HG03103 (cell line): ENCODE measurements around the gene SP9.

Source experiments
- ATAC-seq: cut with Tn5 transposase; IDR thresholded peaks from one replicate; pipeline ENCODE4 v1.9.1; 2021; ENCODE audit warnings: low read depth; ENCODE audit not compliant: unreplicated experiment

SP9 gene

DNA sequence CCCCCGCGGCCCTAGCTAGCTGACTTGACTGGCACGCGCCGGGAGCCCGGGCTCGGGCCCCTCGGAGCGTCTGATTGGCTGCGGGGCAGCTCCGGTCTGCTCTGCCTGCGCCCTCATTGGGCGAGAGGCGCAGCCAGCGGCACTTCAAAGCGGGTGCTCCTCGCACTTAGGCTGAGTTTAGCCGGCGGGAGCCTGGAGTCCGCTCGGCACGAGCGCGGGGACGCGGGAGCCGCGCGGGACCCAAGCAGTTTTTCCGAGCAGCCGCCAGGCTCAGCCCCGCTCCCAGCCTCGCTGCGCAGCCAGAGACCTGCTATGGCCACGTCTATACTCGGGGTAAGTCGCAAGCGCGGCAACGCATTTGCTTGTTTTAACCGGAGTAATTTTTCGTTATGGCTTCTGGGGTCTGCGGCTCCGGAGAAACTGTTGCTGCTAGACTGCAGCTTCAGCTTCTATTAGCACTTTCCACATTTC, at the start of gene SP9:
TSS of gene SP9 (plus strand) at position 174 of the 471 bp plus-strand sequence. CDS start at position 313, 139 bp downstream.
- no peak for ATAC-seq

GRCh38 chr2:174286172-174286571, 48.6 kb upstream of the SP9 start:
- no peak for ATAC-seq

GRCh38 chr2:174292908-174293307, 41.8 kb upstream of the SP9 start:
- ATAC-seq: no peak

- ATAC-seq: no peak
Measured at GRCh38 chr2:174300114-174300513, 34.6 kb upstream of the SP9 start.

- no peak for ATAC-seq
Measured at GRCh38 chr2:174312581-174313234, 22.0 kb upstream of the SP9 start.

DNA sequence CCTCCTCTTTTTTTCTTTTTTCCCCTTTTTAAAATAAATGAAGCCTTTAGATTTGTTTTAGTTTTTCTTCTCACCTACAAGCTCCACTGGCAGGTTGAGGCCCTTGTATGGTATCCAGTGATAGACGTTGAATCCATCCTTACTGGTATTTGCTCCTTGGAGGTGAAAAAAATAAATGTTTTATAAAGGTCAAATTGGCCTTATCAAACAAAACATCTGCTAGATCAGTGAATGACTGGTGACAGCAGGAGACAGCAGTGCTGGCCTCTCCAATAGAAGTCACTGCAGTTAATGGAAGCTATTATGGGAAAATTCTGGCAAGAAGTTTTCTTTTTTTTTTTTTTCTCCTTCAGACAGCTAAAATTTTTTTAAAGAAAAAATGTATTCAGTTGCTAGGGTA, 12.6 kb upstream of the SP9 start:
- no peak for ATAC-seq

DNA sequence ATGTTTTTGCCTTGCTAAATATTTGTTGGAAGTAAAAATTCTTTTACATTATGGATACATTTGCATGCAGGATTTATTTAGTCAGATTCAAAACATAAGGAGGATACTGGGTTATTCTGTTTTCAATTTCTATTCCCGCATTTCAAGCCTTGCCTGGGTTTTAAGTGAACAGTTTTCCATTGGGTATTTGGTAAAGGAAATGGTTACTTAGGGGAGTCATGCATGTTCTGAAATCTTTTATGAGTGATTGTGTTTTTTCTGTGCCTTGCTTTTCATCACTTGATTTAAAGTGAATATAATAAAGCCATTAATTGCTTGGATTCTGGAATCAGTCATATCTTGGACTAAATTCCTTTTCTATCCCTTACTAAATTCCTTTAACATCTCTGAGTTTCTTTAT, 12.0 kb upstream of the SP9 start:
- ATAC-seq: no peak

DNA sequence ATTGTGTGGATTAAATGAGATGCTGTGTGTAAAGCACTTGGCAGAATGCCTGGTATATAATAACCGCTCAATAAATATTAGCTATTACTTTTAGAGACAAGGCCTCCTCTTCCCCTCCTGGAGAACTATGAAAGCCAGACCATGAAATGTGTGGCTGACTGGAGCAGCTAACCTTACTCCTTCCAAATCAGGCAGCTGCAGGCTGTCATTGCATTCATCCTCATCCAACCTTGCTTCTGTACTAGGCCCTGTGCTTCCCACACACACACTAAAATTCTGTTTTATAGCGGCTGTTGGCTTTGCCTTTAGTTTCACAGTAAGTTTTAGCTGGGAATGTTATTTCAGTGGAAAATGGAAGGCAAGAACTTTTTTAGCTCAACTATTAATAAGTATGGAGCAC, 10.2 kb upstream of the SP9 start:
- no peak for ATAC-seq

GRCh38 chr2:174325373-174326160, 9.2 kb upstream of the SP9 start:
- no peak for ATAC-seq

DNA sequence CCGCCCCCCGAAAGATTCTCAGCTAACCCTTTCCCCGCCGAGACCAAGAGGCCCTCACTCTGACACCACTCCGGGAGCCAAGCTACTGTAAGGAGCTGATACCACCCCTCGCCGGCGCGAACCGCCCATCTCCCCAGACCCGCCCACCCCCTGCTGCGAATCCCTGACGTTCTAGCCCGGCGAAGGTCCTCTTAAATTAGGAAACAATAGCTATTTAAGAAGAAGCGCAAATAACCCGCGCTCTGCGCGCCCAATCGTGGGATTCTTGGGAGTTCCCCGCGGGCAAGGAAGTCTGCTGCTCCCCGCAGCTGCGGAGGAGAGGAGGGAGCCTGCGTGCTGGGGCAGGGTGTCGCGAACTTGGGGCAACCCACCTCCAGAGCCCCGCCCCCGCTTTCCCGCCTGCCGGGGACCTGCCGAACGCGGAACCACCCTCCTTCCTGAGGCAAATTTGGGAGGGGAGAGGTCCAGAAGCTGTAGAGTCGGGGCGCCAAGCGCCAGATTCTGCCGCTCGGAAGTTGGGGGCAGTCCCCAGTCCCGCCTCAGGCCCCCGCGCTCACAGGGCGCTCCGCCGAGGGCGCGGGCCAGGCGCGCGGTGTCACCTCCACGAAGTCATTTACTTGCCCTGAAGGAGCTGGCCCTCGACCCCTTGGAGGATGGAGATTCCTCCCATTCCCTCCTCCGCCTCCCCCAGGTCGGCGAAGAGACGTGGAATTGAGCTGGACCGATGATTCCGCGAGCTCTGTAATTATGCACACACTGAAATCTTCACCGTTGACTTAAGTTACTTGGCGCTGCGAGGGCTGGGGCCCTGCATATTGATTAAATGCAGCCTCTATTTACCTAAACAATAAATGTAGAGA, 8.4 kb upstream of the SP9 start:
- ATAC-seq: no peak

GRCh38 chr2:174327021-174327840, 7.5 kb upstream of the SP9 start:
- ATAC-seq: no peak

DNA sequence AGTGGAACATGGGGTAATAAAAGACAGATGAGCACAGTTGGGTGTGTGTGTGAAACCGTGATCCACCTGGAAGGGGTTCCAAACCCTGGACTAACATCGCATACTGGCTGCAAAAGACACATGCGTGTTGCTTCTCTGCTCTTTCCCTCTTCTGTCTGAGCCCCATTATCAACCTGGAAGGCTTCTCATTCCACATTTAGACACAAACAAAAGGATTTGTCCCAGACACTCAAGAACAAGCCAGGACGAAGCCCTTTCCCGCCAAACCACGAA, 7.0 kb upstream of the SP9 start:
- no peak for ATAC-seq

GRCh38 chr2:174328114-174328960, 6.4 kb upstream of the SP9 start:
- no peak for ATAC-seq

DNA sequence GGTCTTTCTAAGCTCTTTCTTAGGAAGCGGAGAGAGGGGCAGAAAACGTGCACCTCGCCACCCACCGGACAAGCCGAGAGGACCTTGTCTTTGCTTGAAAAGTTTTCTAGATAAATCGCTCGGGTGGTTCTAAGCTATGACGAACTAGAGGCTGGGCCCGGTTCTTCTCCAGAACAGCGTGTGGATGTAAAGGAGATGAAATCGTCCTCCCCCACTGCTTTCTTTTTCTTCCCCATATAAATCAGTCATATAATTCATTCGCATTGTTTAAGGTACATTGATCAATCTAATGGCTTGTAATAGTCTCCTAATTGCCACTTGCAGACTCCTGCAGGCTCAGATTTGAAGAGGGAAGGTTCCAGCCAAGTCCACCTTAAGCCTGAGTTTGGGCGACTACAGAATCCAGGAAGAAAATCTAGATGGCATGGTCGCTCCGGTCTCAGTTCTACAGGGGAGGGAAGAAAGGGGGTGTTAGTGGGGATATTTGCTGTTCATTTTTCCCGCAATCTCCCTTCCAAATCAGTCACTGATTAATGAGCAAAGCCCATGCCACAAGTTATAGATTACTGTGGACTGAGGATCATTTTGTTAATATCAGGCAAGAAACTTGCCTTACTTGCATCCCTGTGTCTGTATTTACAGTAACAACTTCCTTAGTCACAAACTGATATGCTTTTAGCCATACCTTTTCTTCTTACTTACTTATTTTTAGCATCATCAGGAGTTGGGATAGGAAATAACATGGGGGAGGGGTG, 5.6 kb upstream of the SP9 start:
- ATAC-seq: no peak

DNA sequence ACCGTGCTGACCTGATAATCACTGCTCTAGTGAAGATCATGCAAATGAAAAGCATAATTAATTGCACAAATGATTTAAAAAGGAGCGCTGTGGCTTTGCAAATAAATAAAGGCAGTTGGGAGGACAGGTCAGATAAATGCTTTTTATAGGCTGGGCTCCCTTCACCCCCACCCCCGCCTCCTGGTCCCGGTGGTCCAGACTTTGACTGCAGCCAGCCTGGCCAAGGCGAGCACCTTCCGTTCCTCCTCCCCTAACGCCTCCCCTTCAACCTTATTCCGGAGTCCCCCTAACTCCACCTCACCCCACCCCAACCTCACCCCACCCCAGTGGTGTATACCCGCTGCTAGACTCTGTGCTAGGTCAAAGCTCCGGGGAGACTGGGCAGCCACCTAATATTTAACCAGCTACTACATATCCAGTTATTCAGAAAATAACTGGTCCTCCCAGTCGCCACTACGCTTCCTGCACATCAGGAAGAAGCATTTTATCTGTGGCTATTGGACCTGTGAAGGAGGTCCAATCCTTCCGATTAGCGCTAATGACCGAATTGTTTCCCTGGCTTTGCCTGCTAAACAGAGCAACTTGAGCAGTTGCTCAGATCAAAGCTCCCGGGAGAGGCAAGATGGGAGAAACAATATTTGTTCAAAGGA, 3.7 kb upstream of the SP9 start:
- no peak for ATAC-seq

DNA sequence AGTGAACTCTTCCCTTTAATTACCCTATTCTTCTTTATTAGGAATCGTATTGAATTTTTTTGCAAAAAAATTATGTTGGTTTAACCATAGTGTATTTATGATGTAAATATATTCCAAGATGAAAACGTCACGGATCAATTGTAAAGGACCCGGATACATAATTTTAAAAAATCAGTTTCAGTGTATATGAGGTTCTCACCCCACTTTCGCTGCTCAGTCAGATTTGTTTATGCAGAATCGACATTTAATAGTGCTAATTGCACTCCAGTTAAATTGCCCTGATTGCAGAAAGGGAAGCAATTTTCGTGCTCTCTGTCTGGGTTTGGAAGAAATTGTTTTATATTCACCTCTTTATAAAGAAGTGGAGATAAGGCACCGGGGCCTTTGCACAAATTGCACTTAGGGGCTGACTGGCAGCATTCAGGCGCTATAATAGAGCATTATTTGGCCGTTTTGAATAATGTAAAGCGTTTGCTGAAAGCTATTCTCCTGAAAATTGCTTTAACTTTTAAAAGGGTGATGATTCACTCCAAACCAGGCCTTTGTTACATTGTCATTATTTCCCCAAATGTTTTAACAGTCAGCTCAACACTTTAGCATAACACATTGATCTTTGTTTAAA, 3.0 kb upstream of the SP9 start:
- no peak for ATAC-seq

GRCh38 chr2:174332217-174332963, 2.4 kb upstream of the SP9 start:
- no peak for ATAC-seq
